PFSK-1 (cell line): Measurements from ENCODE around the gene CHRM1.

Experiments
- FOXP2 ChIP-seq: optimal IDR thresholded peaks from 2 replicates; pipeline ENCODE3; 2011; ENCODE audit warnings: borderline replicate concordance, control low read depth, inconsistent platforms; ENCODE audit not compliant: insufficient read depth; ENCODE audit errors: extremely low read length, extremely low read depth
- POLR2AphosphoS5 ChIP-seq: IDR thresholded peaks from 2 replicates; pipeline ENCODE4 v1.6.1; 2012; ENCODE audit warnings: low read depth, mild to moderate bottlenecking, control low read depth, low read length, moderate library complexity
- SIN3A ChIP-seq: IDR thresholded peaks from 2 replicates; pipeline ENCODE4 v1.6.1; 2012; ENCODE audit warnings: mild to moderate bottlenecking, low read length, moderate library complexity, borderline replicate concordance; ENCODE audit not compliant: insufficient read depth
- TAF1 ChIP-seq: IDR thresholded peaks from 2 replicates; pipeline ENCODE4 v1.6.1; 2012; ENCODE audit warnings: low read length, control low read depth, borderline replicate concordance; ENCODE audit not compliant: insufficient read depth
- TF ChIP-seq, protein P1 (sequence below), 2 experiments: IDR thresholded peaks; 2 replicates each; pipeline versions ENCODE4 v1.6.1 to v1.8.0; 2011 to 2012; ENCODE audit warnings: low read depth in 2 of 2, low read length in 2 of 2, control low read depth in 1 of 2, inconsistent platforms in 1 of 2, mild to moderate bottlenecking in 1 of 2, moderate library complexity in 1 of 2; ENCODE audit not compliant: insufficient read depth in 1 of 2

CHRM1 gene

DNA sequence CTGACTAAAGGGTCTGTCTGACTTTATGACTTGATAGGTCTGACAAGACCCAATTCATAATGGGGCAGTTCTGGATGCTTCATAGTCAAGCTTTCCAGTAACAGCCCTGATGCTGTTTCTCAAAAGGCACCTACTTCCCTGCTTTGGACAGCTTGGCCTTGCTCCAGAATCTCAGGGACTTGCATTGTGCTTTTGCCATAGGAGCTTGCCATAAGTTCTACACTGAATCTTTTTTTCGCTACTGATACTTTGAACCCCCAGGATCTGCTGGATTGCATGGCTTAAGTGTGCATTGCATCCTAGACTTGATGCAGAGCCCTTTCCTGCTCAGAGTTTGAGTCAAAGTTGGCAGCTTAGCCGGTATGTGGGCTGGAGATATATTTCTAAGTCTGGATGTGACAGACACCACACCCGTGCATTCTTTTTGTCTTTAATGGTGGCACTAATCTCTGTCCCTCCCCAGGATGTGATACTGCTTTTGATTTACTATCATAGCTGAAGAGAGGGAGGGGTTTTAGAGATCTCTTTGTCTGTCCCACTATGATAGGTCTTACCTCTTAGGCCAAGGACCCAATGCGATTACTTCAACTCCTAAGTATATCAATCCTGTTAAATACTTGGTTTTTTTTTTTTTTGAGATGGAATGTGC is 57.4 kb downstream of the CHRM1 start:
- TF ChIP-seq FOXP2 (no peak), TAF1 (no peak), POLR2AphosphoS5 (no peak), SIN3A (no peak)
- TF ChIP-seq, protein P1, sequence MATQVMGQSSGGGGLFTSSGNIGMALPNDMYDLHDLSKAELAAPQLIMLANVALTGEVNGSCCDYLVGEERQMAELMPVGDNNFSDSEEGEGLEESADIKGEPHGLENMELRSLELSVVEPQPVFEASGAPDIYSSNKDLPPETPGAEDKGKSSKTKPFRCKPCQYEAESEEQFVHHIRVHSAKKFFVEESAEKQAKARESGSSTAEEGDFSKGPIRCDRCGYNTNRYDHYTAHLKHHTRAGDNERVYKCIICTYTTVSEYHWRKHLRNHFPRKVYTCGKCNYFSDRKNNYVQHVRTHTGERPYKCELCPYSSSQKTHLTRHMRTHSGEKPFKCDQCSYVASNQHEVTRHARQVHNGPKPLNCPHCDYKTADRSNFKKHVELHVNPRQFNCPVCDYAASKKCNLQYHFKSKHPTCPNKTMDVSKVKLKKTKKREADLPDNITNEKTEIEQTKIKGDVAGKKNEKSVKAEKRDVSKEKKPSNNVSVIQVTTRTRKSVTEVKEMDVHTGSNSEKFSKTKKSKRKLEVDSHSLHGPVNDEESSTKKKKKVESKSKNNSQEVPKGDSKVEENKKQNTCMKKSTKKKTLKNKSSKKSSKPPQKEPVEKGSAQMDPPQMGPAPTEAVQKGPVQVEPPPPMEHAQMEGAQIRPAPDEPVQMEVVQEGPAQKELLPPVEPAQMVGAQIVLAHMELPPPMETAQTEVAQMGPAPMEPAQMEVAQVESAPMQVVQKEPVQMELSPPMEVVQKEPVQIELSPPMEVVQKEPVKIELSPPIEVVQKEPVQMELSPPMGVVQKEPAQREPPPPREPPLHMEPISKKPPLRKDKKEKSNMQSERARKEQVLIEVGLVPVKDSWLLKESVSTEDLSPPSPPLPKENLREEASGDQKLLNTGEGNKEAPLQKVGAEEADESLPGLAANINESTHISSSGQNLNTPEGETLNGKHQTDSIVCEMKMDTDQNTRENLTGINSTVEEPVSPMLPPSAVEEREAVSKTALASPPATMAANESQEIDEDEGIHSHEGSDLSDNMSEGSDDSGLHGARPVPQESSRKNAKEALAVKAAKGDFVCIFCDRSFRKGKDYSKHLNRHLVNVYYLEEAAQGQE (IDR thresholded peaks at IDR 0.05; ENCODE audit: insufficient read depth in 1 of 2, low read depth in 2 of 2, low read length in 2 of 2), result no peak

DNA sequence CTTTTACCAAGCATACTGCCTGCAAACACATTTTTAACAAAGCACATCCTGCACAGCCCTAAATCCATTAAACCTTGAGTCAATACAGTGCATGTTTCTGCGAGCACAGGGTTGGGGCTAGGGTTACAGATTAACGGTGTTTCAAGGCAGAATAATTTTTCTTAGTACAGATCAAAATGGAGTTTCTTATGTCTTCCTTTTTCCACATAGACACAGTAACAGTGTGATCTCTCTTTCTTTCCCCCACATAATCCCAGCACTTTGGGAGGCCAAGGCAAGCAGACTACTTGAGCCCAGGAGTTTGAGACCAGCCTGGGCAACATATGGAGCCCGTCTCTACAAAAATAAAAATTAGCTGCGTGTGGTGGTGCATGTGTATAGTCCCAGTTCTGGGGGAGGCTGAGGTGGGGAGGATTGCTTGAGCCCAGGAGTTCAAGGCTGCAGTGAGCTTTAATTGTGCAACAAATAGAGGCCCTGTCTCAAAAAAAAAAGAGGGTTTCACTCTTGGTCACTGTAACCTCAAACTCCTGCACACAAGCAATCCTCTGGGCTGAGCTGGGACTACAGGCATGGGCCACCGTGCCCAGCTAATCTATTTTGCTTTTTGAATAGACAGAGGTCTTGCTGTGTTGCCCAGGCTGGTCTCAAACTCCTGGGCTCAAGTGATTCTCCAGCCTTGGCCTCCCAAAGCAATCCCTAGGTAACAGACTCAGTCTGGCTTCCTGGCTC is 60.2 kb downstream of the CHRM1 start:
- no peak for TF ChIP-seq POLR2AphosphoS5
